Myocyte (in vitro differentiated cells): ENCODE measurements around the gene PDE11A. TPM values are rescaled to one million over a fixed set of nuclear protein-coding genes. Genes with fewer than 3 reads are reported as not detected.

Experiments
- DNase-seq: peaks from one replicate; pipeline ENCODE4 v3.0.0-alpha.2; 2012; ENCODE audit warnings: low read depth
- total RNA-seq: library from RNA; depleted of rRNA; stranded (reverse); fragments of >200 nt; gene quantifications from 2 replicates; pipeline ENCODE4 v1.2.3, GENCODE V29; 2014

PDE11A gene
- total RNA-seq, 1 donor from 2014 or later: 1.2 TPM

GRCh38 chr2:177730363-177730762 lies 342.2 kb downstream of the PDE11A start:
- DNase-seq: no peak

- no peak for DNase-seq
Measured at GRCh38 chr2:177728920-177729319, 343.7 kb downstream of the PDE11A start.

GRCh38 chr2:177728399-177728765 lies 344.2 kb downstream of the PDE11A start:
- no peak for DNase-seq

- DNase-seq: no peak
Measured at GRCh38 chr2:177727577-177728398, 344.8 kb downstream of the PDE11A start.

- DNase-seq: no peak
Measured at GRCh38 chr2:177726931-177727348, 345.6 kb downstream of the PDE11A start.

- DNase-seq: peak; percentile 66
Measured at GRCh38 chr2:177724398-177725287, 347.9 kb downstream of the PDE11A start.

GRCh38 chr2:177723235-177723634 lies 349.3 kb downstream of the PDE11A start:
- DNase-seq: no peak

- no peak for DNase-seq
Measured at GRCh38 chr2:177721818-177722567, 350.6 kb downstream of the PDE11A start.

- no peak for DNase-seq
Measured at GRCh38 chr2:177721087-177721486, 351.5 kb downstream of the PDE11A start.

GRCh38 chr2:177717831-177718618 lies 354.6 kb downstream of the PDE11A start:
- DNase-seq: no peak

- no peak for DNase-seq
Measured at GRCh38 chr2:177716484-177716883, 356.1 kb downstream of the PDE11A start.

- DNase-seq: no peak
Measured at GRCh38 chr2:177715771-177716170, 356.8 kb downstream of the PDE11A start.

GRCh38 chr2:177714704-177715103 lies 357.9 kb downstream of the PDE11A start:
- no peak for DNase-seq

- peak; percentile 16 for DNase-seq
Measured at GRCh38 chr2:177712462-177712861, 360.1 kb downstream of the PDE11A start.

- peak; percentile 26 for DNase-seq
Measured at GRCh38 chr2:177711483-177712265, 360.9 kb downstream of the PDE11A start.

GRCh38 chr2:177710889-177711288 lies 361.7 kb downstream of the PDE11A start:
- no peak for DNase-seq

- DNase-seq: no peak
Measured at GRCh38 chr2:177709986-177710401, 362.6 kb downstream of the PDE11A start.

- DNase-seq: no peak
Measured at GRCh38 chr2:177708660-177709444, 363.7 kb downstream of the PDE11A start.

- no peak for DNase-seq
Measured at GRCh38 chr2:177708106-177708505, 364.5 kb downstream of the PDE11A start.
